Left colon (tissue), 2 donors: Measurements from ENCODE around the gene RNF214. TPM values are rescaled to one million over a fixed set of nuclear protein-coding genes. Genes with fewer than 3 reads are reported as not detected.
A peak's percentile ranks its signal among the peaks of the same experiment; 100 is the strongest.
"Not testable (repeated sequence)": the region's sequence is repeated elsewhere in the genome, so short reads cannot be mapped to it uniquely, and the experiment has no call there.

ENCODE experiments used
- ATAC-seq: fragments of 200-7000 bp; cut with Tn5 transposase; one replicate; pipeline ENCODE4 v1.9.1; 2020; ENCODE audit warnings: mild to moderate bottlenecking, moderate library complexity
- DNase-seq, 2 donors: peaks; one replicate each; pipeline ENCODE4 v3.0.0-alpha.2; 2020
- intact Hi-C, 2 donors: fragments of 100-400 bp; cut with DNase I in 1 of 2; cut with micrococcal nuclease in 1 of 2; formaldehyde crosslinking; loops; one replicate each; pipeline versions ENCODE4 v1.11.2 to v1.14.0; 2022; cut with DNase I, micrococcal nuclease
- long read RNA-seq: library from polyadenylated mRNA; unstranded; transcript quantifications from one replicate; pipeline ENCODE4 v2.0.0, GENCODE V29; 2021
- total RNA-seq, 2 donors: library from RNA; stranded (reverse); fragmentation: NEBNext Ultra II Directional; extraction: Animal tissue kit (Norgen Biotek cat#: 25700); gene quantifications; one replicate each; pipeline ENCODE4 v1.2.1, GENCODE V29; 2021
- donor health status: DM: no; HTN: no; CAD: no.
- donor health status: DM: yes; HTN: yes; CAD: no.

Gene RNF214
- total RNA-seq = 10 to 100 TPM; 17.4 to 17.8 TPM
- long read RNA-seq, partial matches to known transcripts = 4 of 5 reads
- long read RNA-seq, other reads (novel, unspliced or antisense) = 1 of 5 reads

DNA sequence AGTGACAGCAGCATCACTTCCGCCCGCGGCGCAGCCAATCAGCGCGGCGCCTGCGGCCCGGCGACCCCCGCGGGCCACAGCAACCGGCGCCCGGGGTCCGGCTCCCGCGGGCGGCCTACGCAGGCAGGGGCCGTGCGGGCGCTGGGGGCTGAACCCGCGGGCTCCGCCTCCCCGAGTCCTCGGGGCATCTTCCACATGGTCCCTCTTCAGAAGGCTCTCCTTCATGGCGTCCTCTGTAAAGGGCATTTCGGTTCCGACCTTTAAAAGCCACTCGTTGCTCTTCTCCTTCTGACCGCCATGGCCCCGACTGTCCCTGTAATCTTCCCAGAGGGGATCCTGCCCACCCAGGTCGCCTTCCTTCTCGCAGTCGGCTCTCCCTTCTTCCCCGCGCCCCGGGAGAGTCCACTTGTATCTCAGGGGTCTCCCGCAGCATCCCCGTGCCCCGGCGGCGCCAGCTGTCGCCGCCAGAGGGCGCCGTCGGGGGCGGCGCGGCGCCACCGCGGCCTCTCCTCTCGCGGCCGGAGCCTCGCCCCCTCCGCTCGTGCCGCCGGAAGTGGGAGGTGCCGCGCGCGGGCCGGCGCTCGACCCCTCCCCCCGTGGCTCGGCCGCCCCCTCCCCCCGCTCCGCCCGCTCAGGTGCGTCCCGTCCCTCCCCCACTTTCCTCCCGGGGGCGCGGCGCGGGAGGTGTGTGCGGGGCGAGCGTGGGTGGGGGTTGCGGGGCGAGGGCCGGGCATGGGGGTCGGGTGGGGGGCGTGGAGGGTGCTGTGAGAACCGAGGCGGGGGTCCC is at the start of gene RNF214:
Gene RNF214, plus strand, starts transcription at position 580 of the 787 bp plus-strand sequence. CDS start 1,602 bp downstream, outside the sequence.
- intact Hi-C loops = no loop called here
- ATAC-seq = peak; percentile 79
- peak; percentile 64 to 80 for DNase-seq

DNA sequence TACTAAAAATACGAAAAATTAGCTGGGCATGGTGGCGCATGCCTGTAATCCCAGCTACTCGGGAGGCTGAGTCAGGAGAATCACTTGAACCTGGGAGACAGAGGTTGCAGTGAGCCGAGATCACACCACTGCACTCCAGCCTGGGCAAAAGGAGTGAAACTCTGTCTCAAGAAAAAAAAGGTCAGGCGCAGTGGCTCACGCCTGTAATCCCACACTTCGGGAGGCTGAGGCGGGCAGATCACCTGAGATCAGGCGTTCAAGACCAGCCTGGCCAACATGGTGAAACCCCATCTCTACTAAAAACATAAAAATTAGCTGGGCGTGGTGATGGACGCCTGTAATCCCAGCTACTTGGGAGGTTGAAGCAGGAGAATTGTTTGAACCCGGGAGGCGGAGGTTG is 49.3 kb upstream of the RNF214 start:
- not testable (repeated sequence) for DNase-seq, ATAC-seq
- intact Hi-C loops = loop anchor here (5.0 kb wide), 2 partner anchors 39 to 44 kb away; no protein-coding TSS in a partner anchor

DNA sequence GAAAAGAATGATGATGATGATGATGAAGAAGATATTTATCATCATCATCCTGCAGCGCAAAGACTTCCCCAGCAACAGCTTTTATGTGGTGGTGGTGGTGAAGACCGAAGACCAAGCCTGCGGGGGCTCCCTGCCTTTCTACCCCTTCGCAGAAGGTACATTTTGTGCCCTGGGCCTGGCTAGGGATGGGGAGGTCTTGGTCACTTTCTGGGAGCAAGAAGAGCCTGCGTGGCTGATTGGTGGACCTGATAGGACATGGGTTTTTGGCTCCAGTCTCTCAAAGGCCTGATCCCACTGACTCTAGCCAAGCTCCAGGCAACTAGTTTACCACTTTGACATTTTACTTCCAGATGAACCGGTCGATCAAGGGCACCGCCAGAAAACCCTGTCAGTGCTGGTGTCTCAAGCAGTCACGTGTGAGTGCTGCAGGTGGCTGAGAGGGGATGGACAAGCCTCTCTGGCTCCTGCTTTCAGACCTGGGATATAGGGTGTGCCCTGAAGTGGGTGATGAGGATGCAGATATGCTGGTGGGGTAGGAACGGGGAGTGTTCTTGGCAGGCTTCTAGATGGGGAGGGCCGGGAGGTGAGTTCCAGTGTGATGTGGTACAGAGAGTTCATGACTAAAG is 48.6 kb upstream of the RNF214 start:
- ATAC-seq = peak; percentile 23
- DNase-seq = peak in 1 of 2 donors; percentile 62
- intact Hi-C loops = loop anchor here (5.0 kb wide), 2 partner anchors 38 to 43 kb away; no protein-coding TSS in a partner anchor

DNA sequence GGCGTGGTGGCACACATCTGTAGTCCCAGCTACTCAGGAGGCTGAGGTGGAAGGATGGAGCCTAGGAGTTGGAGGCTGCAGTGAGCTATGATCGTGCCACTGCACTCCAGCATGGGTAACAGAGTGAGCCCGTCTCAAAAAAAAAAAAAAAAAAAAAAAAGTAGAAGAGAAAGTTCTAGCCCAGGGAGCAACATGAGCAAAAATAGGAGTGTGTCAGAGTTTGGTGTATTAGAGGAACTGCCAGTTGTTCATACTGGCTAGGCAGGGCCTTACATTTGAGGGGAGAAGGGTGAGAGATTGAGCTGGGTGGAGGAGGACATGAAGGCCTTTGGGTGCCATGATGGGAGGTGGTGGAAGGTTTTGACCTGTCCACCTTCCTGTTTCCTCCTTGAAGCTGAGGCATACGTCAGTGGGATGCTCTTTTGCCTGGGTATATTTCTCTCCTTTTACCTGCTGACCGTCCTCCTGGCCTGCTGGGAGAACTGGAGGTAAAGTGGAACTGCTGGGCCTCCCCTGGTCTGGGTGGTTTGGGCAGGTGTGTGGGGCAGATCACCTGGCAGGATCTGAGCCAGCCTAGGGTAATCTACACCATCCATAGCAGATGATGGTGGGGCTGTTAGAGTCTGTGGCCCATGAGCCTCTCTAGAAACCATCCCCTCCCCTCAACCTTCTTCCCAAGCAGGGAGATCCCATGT is 46.6 kb upstream of the RNF214 start:
- intact Hi-C loops = no loop called here
- no peak for ATAC-seq

DNA sequence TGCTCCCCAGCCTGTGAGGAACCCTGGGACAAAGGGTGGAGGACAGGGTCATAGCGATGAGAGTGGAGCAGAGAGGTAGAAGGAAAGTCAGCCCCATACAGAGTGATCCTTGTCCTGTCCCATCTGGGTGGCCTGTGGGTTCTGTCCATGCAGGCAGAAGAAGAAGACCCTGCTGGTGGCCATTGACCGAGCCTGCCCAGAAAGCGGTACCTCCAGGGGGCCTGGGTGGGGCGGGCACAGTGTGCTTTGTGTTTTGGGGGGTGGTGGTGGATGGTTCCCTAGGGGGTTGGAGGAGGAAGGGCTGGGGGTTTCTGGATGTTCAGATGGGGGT is 46.1 kb upstream of the RNF214 start:
- no peak for ATAC-seq
- intact Hi-C loops = no loop called here
- no peak for DNase-seq

More for the DNA sequence above, 46.6 kb upstream of the RNF214 start:
- DNase-seq = no peak

GRCh38 chr11:117187007-117187406 is 45.5 kb upstream of the RNF214 start:
- no peak for DNase-seq
- ATAC-seq = peak; percentile 7
- intact Hi-C loops = no loop called here

GRCh38 chr11:117187428-117187798 is 45.1 kb upstream of the RNF214 start:
- intact Hi-C loops = no loop called here
- DNase-seq (no peak), ATAC-seq (no peak)

- intact Hi-C loops = no loop called here
- ATAC-seq (no peak), DNase-seq (peak in 1 of 2 donors; percentile 6)
Observed at GRCh38 chr11:117187799-117188481, 44.5 kb upstream of the RNF214 start.

GRCh38 chr11:117188620-117189081 is 43.8 kb upstream of the RNF214 start:
- ATAC-seq = no peak
- peak; percentile 31 to 38 for DNase-seq
- intact Hi-C loops = no loop called here

GRCh38 chr11:117189191-117189940 is 43.1 kb upstream of the RNF214 start:
- intact Hi-C loops = no loop called here
- no peak for ATAC-seq
- DNase-seq = peak in 1 of 2 donors; percentile 53

- intact Hi-C loops = no loop called here
- DNase-seq = no peak
Observed at GRCh38 chr11:117189941-117190544, 42.4 kb upstream of the RNF214 start.

GRCh38 chr11:117191680-117192400 is 40.6 kb upstream of the RNF214 start:
- intact Hi-C loops = no loop called here
- no peak for ATAC-seq
- no peak for DNase-seq

More at GRCh38 chr11:117189941-117190544, 42.4 kb upstream of the RNF214 start:
- no peak for ATAC-seq

DNA sequence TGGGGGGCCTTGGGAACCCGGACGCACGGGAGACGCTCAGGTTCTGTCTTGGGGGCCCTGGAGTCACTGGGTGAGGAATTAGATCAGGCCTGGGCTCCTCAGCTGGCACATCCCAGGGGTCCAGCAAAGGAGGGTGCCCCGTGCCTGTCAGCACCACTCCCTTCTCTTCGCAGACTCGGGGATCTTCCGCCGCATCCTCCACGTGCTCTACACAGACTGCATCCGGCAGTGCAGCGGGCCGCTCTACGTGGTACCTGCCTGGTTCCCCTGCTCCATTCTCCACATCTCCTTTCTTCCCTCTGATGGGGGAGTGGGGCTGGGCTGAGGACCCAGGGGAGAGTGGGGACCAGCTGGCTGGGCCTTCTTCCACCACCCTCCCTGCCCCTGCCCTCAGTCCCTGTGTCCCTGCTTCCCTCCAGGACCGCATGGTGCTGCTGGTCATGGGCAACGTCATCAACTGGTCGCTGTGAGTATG is 40.0 kb upstream of the RNF214 start:
- ATAC-seq (no peak), DNase-seq (no peak)
- intact Hi-C loops = no loop called here

GRCh38 chr11:117193130-117194020 is 39.1 kb upstream of the RNF214 start:
- DNase-seq (no peak), ATAC-seq (no peak)
- intact Hi-C loops = no loop called here

DNA sequence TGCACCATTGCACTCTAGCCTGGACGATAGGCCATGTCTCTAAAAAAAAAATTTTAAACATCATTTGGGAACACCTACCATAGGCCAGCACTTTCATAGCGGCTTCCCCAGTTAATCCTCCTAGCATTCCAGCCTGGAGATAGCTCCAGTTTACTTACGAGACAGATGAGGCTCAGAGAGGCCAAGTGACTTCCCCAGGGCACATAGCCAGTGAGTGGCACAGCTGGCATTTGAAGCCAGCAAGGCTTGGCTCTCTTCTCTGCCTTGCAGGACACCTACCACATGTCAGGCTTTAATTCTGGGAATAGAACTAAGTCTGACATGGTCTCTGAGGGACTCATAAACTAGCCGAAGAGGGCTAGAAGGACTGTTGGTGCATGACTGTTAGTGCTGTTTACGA is 38.2 kb upstream of the RNF214 start:
- DNase-seq = no peak

GRCh38 chr11:117195258-117195657 is 37.2 kb upstream of the RNF214 start:
- no peak for DNase-seq
- intact Hi-C loops = no loop called here
- ATAC-seq = peak; percentile 66

More for the DNA sequence above, 38.2 kb upstream of the RNF214 start:
- intact Hi-C loops = no loop called here
- ATAC-seq = no peak
